Mucosa of rectum (tissue), 2 donors: ENCODE data around the gene SAMD14.
A peak's percentile ranks its signal among the peaks of the same experiment; 100 is the strongest.

Experiments used
- H3K27ac ChIP-seq, 2 donors: one replicate each; pipeline ENCODE4 v1.7.0; 2013; ENCODE audit warnings: inconsistent platforms in 2 of 2, low read depth in 2 of 2, low read length in 2 of 2
- H3K27me3 ChIP-seq, 2 donors: one replicate each; pipeline ENCODE4 v1.7.0; 2013; ENCODE audit warnings: low read length in 2 of 2; ENCODE audit not compliant: control insufficient read depth in 2 of 2, insufficient read depth in 2 of 2
- H3K36me3 ChIP-seq, 2 donors: one replicate each; pipeline ENCODE4 v1.7.0; 2013; ENCODE audit warnings: low read length in 2 of 2; ENCODE audit not compliant: control insufficient read depth in 2 of 2, insufficient read depth in 2 of 2
- H3K4me1 ChIP-seq, 2 donors: one replicate each; pipeline ENCODE4 v1.7.0; 2013; ENCODE audit warnings: low read length in 2 of 2, mild to moderate bottlenecking in 1 of 2; ENCODE audit not compliant: control insufficient read depth in 2 of 2, insufficient read depth in 2 of 2
- H3K4me3 ChIP-seq, 2 donors: one replicate each; pipeline ENCODE4 v1.7.0; 2013; ENCODE audit warnings: low read length in 2 of 2
- H3K9ac ChIP-seq, 2 donors: one replicate each; pipeline ENCODE4 v1.7.0; 2013; ENCODE audit warnings: low read length in 2 of 2, low read depth in 1 of 2, mild to moderate bottlenecking in 1 of 2
- H3K9me3 ChIP-seq, 2 donors: one replicate each; pipeline ENCODE4 v1.7.0; 2013; ENCODE audit warnings: low read length in 2 of 2; ENCODE audit not compliant: control insufficient read depth in 2 of 2
- donor health status: healthy.
- donor health status: Normal muscosa, but diverticular disease.

SAMD14 gene

DNA sequence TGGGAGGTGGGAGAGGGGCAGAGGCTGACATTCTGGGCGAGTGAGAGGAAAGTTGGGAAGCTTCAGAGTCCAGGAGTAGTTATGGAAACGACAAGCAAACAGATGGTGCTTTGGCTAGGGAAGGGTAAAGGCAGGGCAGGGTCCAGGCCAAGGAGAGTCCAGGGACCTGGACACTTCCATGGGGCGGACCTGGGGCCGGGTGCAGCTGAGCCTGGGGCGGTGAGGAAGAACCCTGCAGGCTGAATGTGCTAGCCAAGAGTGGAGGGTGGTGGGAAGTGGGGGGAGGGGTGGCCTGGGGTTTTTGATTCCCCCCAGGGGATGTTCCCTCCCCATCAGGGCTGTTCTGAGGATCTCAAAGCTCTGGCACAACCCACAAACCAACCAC is 17.9 kb upstream of the SAMD14 start:
- no peaks in the 10 kb centered on the region for H3K9me3 ChIP-seq
- peak overlapping the region; percentile 69 to 79 for H3K4me3 ChIP-seq
- H3K27me3 ChIP-seq = no peaks in the 10 kb centered on the region
- H3K4me1 ChIP-seq = peaks cover 50 to 51% of the 10 kb centered on the region in 2 donors
- H3K9ac ChIP-seq = peak overlapping the region; percentile 32 to 56
- H3K27ac ChIP-seq = peak overlapping the region; percentile 88 to 92
- H3K36me3 ChIP-seq = peaks cover 20 to 30% of the 10 kb centered on the region in 2 donors

DNA sequence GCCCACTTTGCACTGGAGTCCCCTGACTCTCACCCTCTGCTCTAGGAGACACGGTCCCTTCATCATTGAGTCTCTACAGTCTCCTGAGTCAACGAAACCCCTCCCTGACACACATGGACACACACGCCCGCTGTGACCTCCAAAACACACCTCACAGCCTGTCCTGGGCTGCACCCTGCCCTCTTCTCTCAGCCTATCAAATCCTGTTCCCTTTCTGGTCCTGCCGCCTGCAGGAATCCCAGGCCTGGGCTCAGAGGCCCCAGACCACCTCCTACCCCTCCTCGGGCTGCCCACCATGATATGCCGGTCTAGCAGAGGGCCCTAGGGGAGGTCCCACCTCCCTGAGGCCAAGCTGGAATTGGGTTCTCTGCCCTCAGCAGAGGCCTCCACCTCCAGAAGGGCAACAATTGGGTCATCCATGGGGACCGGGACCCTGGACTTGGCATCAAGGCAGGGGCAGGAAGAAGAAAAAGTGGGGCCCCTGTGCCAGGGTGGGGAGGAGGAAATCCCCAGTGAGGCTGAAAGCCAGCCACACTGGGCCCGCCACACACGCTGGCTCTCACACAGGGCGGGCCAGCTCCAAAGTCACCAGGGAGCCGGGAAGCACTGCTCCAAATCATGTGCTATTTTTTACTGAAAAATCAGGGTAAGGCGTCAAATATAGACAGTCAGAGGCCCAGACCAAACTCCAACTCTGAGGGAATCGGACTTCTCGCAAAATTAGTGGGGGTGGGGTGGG is 17.1 kb upstream of the SAMD14 start:
- H3K4me3 ChIP-seq = peak overlapping the region; percentile 69 to 79
- peaks cover 22 to 37% of the 10 kb centered on the region in 2 donors for H3K36me3 ChIP-seq
- no peaks in the 10 kb centered on the region for H3K9me3 ChIP-seq
- H3K27me3 ChIP-seq = no peaks in the 10 kb centered on the region
- H3K9ac ChIP-seq = peak overlapping the region; percentile 41 to 61
- H3K27ac ChIP-seq = peak overlapping the region in 1 of 2 donors; percentile 92
- peaks cover 45% of the 10 kb centered on the region in 2 donors for H3K4me1 ChIP-seq

DNA sequence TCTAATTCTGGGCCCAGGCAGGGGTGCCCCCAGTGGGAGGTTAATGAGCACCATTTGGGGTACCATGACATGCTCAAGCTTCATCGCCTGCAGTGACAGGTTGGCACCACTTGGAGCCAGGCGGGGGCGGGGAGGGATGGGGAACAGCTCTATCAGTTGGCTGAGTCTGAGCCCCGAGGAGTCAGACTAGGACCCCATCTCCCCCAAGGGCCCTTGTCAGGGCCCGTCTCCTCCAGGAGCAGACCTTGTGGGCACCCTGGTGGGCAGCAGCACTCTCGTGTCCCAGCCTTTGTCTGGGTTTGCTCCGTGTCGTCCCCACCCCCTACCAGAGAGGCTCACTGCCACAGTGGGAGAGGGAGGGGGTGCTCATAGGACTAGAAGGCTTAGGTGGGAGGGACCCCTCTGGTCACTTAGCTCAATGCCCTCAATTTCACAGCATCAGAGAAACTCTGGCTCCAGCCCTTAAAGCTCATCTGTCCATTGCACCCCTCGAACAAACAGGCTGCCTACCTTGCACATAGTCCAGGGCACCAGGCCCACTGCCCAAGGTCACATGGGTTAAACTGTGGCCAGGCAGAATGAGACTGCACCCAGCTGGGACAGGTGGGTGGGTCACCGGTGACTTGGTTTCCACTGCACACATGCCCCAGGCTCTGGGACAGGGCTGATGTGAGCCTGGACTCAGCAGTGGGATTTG is 16.4 kb upstream of the SAMD14 start:
- Histone ChIP-seq H3K36me3 (peaks cover 28 to 43% of the 10 kb centered on the region in 2 donors), H3K27ac (peak overlapping the region in 1 of 2 donors; percentile 92), H3K9ac (peak overlapping the region; percentile 41 to 61), H3K4me3 (peak overlapping the region; percentile 54 to 79), H3K4me1 (peaks cover 41 to 42% of the 10 kb centered on the region in 2 donors), H3K9me3 (no peaks in the 10 kb centered on the region), H3K27me3 (no peaks in the 10 kb centered on the region)

DNA sequence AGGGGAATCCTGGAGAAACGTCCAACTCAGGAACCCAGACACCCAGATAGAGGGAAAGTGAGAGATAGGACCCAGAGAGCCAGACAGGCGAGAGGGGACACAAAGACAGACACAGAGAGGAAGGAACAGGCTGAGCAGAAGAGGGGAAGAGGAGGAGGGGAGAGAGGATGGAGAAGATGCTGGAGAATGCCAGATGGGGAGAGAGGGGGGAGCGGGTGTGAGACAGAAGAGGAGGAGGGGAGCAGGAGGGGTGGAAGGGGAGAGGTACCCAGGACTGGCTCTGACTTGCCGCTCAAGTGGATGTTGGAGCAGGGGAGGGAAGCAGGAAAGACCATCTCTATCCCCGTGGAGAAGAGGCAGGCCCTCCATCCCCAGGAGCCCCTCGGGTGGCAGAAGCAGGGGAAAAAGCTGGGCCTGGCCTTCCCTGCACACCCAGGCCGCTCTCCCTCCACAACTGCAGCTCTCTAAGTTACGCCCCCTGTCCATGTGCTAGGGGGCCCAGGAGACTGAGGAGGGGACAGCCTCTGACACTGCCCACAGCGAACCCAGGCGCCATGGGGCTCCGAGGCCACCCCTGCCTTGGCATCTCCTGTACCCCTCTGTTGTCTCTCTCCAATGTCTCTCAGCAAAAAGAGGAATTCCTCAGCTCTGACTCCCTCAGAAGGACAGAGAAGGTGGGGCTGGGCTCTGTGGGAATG is 15.7 kb upstream of the SAMD14 start:
- H3K4me3 ChIP-seq = no peak overlapping the region
- H3K4me1 ChIP-seq = peaks cover 37 to 38% of the 10 kb centered on the region in 2 donors
- no peak overlapping the region for H3K27ac ChIP-seq
- peaks cover 34 to 49% of the 10 kb centered on the region in 2 donors for H3K36me3 ChIP-seq
- no peaks in the 10 kb centered on the region for H3K9me3 ChIP-seq
- no peak overlapping the region for H3K9ac ChIP-seq
- H3K27me3 ChIP-seq = no peaks in the 10 kb centered on the region

DNA sequence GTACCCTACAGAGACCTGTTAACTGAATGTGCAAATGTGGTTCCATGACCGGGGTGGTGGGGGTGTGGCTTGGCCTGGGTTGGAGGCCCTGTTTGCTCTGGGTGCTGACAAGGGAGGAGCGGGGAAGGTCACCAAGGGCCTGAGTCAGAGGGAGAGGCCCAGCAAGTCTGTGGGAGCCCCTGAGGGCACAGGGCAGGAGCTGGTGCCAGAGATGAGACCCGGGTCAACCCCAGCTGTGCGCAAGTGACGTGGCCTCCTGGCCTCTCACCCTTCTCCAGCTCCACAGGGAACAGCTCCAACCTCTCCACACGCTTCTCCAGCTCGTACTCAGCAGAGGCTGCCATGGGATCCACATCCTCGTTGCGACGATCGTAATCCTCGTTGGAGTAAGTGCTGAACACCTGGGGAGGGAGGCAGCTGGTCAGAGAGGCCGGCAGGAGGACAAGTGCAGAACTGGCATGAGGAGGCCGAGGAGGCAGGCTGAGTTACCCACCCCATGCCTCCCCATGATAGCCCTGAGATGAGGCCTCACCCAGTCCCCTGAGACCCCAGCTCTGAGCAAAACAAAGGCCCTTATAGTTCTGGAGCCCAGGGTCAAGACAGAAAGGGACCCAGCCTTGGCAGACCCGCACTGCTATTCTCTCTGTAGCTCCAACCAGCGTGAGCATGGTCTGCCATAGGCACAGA is 15.0 kb upstream of the SAMD14 start:
- Histone ChIP-seq H3K36me3 (peaks cover 39 to 54% of the 10 kb centered on the region in 2 donors), H3K27me3 (no peaks in the 10 kb centered on the region), H3K27ac (no peak overlapping the region), H3K9me3 (no peaks in the 10 kb centered on the region), H3K9ac (no peak overlapping the region), H3K4me3 (no peak overlapping the region), H3K4me1 (peaks cover 38 to 43% of the 10 kb centered on the region in 2 donors)

DNA sequence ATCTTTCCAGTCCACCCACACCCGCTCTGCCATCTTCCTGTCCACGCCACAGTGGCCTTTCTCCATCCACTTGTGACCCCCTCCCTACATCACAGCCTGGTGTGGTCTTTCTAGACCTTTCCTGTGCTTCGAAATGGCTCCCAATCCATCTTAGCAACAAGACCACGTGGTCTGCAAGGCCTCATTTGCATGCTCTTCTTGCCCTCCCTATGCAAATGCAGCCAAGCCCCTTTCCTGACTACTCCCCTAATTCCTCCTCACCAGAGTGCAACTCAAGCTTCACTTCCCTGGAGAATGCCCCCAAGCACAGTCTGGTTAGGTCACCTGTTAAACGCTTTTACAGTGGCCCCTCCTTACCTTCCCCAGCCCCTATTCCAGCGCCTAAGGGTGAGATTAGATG is 14.4 kb upstream of the SAMD14 start:
- Histone ChIP-seq H3K4me1 (peaks cover 37 to 44% of the 10 kb centered on the region in 2 donors), H3K27me3 (no peaks in the 10 kb centered on the region), H3K9ac (no peak overlapping the region), H3K36me3 (peaks cover 39 to 58% of the 10 kb centered on the region in 2 donors), H3K9me3 (no peaks in the 10 kb centered on the region), H3K27ac (no peak overlapping the region), H3K4me3 (no peak overlapping the region)

DNA sequence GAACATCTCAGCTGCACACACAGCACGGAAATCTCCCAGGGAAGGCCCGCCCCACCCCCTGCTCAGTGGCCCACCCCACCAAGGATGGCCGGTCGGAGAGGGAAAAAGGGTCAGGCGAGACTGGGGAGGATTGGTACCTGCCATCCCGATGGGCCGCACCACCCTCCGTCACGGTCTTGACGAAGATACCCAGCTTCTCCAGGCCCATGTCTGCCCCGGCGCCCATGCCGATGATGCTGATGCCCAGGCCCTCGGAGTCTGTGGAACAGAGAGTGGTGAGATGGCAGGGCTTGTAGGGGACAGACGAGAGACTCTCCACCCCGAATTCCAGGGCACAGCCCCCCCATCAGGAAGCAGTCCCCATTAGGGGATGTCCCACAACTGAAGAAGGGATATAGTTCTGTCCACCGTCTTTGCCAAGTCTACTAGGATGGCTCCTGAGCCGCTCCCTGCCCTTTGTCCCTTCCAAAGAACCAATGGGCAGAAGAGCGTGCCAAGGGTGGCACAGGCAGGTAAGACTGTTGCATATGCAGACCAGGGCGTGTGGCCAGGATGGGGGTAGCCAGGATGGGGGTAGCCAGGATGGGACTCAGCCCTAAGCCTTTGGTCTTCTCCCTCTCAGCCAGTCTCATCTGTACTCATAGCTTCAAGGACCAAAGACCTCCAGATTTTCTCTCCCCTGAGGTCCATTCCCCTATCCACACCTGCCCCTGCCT is 13.7 kb upstream of the SAMD14 start:
- H3K9ac ChIP-seq = no peak overlapping the region
- H3K4me3 ChIP-seq = no peak overlapping the region
- no peaks in the 10 kb centered on the region for H3K27me3 ChIP-seq
- no peak overlapping the region for H3K27ac ChIP-seq
- H3K36me3 ChIP-seq = peaks cover 47 to 66% of the 10 kb centered on the region in 2 donors
- no peaks in the 10 kb centered on the region for H3K9me3 ChIP-seq
- H3K4me1 ChIP-seq = peaks cover 32 to 41% of the 10 kb centered on the region in 2 donors

DNA sequence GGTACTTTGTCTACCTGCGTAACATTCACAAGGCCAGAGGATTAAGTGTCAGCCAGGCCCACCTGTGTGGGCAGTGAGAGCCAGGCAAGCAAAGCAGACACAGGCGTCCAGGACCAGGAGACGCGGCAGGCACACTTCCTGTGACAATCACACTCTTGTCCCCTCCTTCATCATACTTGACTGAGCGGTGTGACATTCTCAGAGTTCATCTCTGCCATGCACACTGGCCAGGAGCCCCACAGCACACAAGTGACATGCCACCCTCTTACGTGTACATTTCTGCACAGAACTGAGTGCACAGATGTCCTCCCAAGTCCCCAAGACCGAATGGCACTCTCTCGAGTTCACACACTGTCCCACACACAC is 11.8 kb upstream of the SAMD14 start:
- Histone ChIP-seq H3K27me3 (no peaks in the 10 kb centered on the region), H3K9me3 (no peaks in the 10 kb centered on the region), H3K36me3 (peaks cover 64 to 80% of the 10 kb centered on the region in 2 donors), H3K9ac (no peak overlapping the region), H3K27ac (no peak overlapping the region), H3K4me3 (no peak overlapping the region), H3K4me1 (peaks cover 13 to 24% of the 10 kb centered on the region in 2 donors)

DNA sequence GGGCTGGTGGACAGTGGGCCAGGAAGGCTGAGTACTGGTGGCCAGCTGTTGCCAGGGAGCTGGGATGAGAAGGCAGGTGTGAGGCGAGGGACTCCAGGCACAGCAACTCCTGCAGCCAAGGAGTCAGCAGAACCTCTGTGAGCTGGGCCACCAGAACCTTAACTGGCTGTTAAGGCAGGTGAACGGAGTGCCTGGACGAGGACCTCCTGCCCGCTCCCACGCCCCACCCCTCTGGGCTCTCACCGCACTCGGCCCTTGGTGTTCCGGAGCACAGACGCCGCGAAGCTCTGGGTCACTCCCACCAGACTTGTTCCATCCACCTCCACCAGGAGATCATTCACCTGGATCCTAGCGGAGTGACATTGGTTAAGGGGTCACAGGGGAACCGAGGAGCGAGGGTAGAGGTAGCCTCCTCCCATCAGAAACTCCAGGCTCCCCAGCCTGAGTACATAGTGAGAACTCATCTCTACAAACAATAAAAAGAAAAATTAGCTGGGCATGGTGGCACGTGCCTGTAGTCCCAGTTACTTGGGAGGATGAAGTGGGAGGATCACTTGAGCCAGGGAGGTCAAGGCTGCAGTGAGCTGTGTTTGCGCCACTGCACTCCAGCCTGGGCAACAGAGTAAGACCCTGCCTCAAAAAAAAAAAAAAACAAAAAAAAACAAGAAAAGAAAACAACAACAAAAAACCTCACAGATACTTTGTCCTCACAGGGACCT is 11.2 kb upstream of the SAMD14 start:
- H3K36me3 ChIP-seq = peaks cover 70 to 81% of the 10 kb centered on the region in 2 donors
- no peaks in the 10 kb centered on the region for H3K9me3 ChIP-seq
- H3K4me1 ChIP-seq = peaks cover 8 to 18% of the 10 kb centered on the region in 2 donors
- H3K4me3 ChIP-seq = no peak overlapping the region
- no peak overlapping the region for H3K9ac ChIP-seq
- H3K27me3 ChIP-seq = no peaks in the 10 kb centered on the region
- no peak overlapping the region for H3K27ac ChIP-seq
